H1 (cell line): ENCODE results near the gene MAP1B. TPM values are rescaled to one million over a fixed set of nuclear protein-coding genes. Genes with fewer than 3 reads are reported as not detected.

ENCODE experiments used
- CTBP2 ChIP-seq: IDR thresholded peaks from 2 replicates; pipeline ENCODE4 v1.7.0; 2011; ENCODE audit warnings: borderline replicate concordance, mild to moderate bottlenecking, moderate library complexity, mixed read lengths, low read length; ENCODE audit not compliant: insufficient read depth, insufficient read length
- HDAC2 ChIP-seq, 2 experiments: fragments of 300-600 bp in 1 of 2; sonication (generic) in 1 of 2; IDR thresholded peaks; 2 replicates each; pipeline ENCODE4 v1.6.1; 2011 to 2012; ENCODE audit warnings: low read depth in 2 of 2, low read length in 2 of 2, mild to moderate bottlenecking in 2 of 2, moderate library complexity in 2 of 2, borderline replicate concordance in 1 of 2, inconsistent platforms in 1 of 2
- NANOG ChIP-seq: IDR thresholded peaks from 2 replicates; pipeline ENCODE4 v1.6.1; 2011; ENCODE audit warnings: low read length, low read depth, mild to moderate bottlenecking, inconsistent platforms; ENCODE audit not compliant: insufficient read depth, poor library complexity, severe bottlenecking
- RBBP5 ChIP-seq: IDR thresholded peaks from 2 replicates; pipeline ENCODE4 v1.7.1; 2012; ENCODE audit warnings: low read depth, mild to moderate bottlenecking, inconsistent platforms, low read length, moderate library complexity, borderline replicate concordance
- SP2 ChIP-seq: IDR thresholded peaks from 2 replicates; pipeline ENCODE4 v1.6.1; 2012; ENCODE audit warnings: mild to moderate bottlenecking, low read length, inconsistent platforms
- YY1 ChIP-seq: IDR thresholded peaks from 2 replicates; pipeline ENCODE4 v1.6.1; 2011; ENCODE audit warnings: low read depth, mild to moderate bottlenecking, low read length
- ZNF274 ChIP-seq: IDR thresholded peaks from 2 replicates; pipeline ENCODE4 v1.7.0; 2012; ENCODE audit warnings: low read length, borderline replicate concordance; ENCODE audit errors: extremely low read depth
- polyA plus RNA-seq, 7 experiments: library from polyadenylated mRNA; depleted of rRNA in 3 of 7; stranded (reverse) in 5 of 7; unstranded in 2 of 7; fragments of >200 nt in 5 of 7; fragments of 200-250 nt in 2 of 7; gene quantifications; 1 replicate in 5 of 7; 2 replicates in 1 of 7; 4 replicates in 1 of 7; pipeline versions ENCODE4 v1.2.1 to v1.2.3, GENCODE V29; 2011 to 2013; ENCODE audit warnings: missing spikeins in 2 of 7, mixed read lengths in 2 of 7
- total RNA-seq: library from RNA; stranded (reverse); fragmentation: NEBNext Ultra II Directional; extraction: Animal tissue kit (Norgen Biotek cat#: 25700); gene quantifications from 2 replicates; pipeline ENCODE4 v1.2.1, GENCODE V29; 2021
- TF ChIP-seq, protein P1 (sequence below): IDR thresholded peaks from 2 replicates; pipeline ENCODE4 v1.6.1; 2012; ENCODE audit warnings: inconsistent platforms
- TF ChIP-seq, protein P2 (sequence below), 3 experiments: IDR thresholded peaks; 1 replicate in 2 of 3; 2 replicates in 1 of 3; pipeline versions ENCODE4 v1.5.1 to v1.6.1; 2011; ENCODE audit warnings: low read length in 3 of 3, mild to moderate bottlenecking in 3 of 3, inconsistent platforms in 2 of 3, low read depth in 1 of 3, moderate library complexity in 1 of 3; ENCODE audit not compliant: insufficient read depth in 1 of 3; ENCODE audit errors: control extremely low read depth in 1 of 3

Gene MAP1B
- total and polyA plus RNA-seq, 2 of the 8 experiments (the other 6 are each of a cell fraction or from before 2014, with no cell fraction given), result 24.5 to 120 TPM

DNA sequence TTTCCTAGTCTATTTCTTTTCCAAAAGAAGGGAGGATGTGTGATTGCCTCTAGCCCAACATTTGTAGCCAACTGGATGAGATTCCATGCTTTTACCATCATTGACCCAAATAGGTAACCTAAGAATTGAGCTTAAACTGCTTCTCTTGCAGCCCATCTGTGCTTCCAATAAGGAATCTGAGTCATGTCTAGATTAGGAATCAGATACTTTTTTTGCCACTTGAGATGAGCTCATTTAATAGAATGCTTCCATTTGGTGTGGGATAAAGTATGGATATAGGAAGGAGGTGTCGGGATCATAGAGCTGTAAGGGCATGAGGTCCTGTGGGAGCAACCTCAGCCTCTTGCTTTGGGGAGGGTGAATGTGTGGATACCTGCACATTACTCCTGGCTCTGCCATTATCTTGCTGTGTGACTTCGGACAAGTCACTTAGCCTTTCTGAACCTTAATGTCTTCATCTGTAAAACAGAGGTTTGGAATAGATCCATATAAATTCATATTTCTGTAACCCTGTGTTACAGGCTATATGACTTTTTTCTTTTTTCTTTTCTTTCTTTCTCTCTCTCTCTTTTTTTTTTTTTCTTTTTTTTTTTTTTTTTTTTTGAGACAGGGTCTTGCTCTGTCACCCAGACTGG lies 56.2 kb downstream of the MAP1B start (continued):
- TF ChIP-seq RBBP5 (no peak), ZNF274 (no peak), HDAC2 (IDR thresholded peaks at IDR 0.05; ENCODE audit: borderline replicate concordance in 1 of 2, low read depth in 2 of 2, low read length in 2 of 2) (no peak), NANOG (no peak), CTBP2 (no peak), YY1 (no peak), SP2 (no peak)
- TF ChIP-seq, protein P1, sequence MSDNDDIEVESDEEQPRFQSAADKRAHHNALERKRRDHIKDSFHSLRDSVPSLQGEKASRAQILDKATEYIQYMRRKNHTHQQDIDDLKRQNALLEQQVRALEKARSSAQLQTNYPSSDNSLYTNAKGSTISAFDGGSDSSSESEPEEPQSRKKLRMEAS, result no peak
- TF ChIP-seq, protein P2, sequence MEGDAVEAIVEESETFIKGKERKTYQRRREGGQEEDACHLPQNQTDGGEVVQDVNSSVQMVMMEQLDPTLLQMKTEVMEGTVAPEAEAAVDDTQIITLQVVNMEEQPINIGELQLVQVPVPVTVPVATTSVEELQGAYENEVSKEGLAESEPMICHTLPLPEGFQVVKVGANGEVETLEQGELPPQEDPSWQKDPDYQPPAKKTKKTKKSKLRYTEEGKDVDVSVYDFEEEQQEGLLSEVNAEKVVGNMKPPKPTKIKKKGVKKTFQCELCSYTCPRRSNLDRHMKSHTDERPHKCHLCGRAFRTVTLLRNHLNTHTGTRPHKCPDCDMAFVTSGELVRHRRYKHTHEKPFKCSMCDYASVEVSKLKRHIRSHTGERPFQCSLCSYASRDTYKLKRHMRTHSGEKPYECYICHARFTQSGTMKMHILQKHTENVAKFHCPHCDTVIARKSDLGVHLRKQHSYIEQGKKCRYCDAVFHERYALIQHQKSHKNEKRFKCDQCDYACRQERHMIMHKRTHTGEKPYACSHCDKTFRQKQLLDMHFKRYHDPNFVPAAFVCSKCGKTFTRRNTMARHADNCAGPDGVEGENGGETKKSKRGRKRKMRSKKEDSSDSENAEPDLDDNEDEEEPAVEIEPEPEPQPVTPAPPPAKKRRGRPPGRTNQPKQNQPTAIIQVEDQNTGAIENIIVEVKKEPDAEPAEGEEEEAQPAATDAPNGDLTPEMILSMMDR (IDR thresholded peaks at IDR 0.05; ENCODE audit: control extremely low read depth in 1 of 3, insufficient read depth in 1 of 3, low read depth in 1 of 3, low read length in 3 of 3), result no peak
